GM19099 (cell line): ENCODE results near the gene MRPL54.

ENCODE experiments used
- POLR2A ChIP-seq: IDR thresholded peaks from 3 replicates; pipeline ENCODE4 v1.6.1; 2011; ENCODE audit warnings: low read depth; ENCODE audit not compliant: insufficient read length; ENCODE audit errors: extremely low read depth

MRPL54 gene

DNA sequence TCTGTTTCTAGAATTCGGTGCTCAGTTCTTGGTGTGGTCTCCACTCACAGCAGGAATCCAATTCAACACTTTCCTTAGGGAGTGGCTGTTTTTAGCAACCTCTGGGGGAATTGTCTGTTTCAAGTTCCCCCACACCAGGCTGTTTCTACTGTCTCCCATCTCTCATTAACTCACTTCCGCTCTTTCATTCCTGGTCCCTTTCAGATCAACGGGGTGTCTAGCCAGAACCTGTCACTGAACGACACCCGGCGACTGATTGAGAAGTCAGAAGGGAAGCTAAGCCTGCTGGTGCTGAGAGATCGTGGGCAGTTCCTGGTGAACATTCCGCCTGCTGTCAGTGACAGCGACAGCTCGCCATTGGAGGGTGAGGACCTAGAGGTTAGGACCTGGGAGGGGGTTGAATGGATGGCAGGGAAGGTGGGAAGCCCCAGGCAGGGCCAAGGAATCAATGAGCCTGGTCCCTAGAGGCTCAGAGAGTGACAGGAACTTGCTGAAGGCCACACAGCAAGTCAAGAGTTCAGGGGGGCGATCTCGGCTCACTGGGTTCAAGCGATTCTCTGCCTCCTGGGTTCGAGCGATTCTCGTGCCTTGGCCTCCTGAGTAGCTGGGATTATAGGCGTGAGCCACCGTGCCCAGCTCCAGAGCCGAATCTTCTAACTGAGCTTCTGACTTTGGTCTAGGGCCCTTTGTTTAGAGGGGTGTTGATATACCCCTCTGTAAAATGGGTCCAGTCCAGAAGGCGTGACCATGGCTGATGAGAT lies 28.8 kb upstream of the MRPL54 start:
- TF ChIP-seq POLR2A: no peak

DNA sequence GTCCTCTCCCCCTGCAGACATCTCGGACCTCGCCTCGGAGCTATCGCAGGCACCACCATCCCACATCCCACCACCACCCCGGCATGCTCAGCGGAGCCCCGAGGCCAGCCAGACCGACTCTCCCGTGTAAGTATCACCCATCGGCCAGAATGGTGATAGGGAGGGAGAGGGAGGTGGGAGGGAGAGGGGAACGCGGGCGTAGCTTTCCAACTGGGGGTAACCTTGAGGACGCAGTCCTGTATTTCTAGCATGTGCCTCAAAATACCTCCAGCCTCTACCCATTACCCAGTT lies 28.2 kb upstream of the MRPL54 start:
- no peak for TF ChIP-seq POLR2A

DNA sequence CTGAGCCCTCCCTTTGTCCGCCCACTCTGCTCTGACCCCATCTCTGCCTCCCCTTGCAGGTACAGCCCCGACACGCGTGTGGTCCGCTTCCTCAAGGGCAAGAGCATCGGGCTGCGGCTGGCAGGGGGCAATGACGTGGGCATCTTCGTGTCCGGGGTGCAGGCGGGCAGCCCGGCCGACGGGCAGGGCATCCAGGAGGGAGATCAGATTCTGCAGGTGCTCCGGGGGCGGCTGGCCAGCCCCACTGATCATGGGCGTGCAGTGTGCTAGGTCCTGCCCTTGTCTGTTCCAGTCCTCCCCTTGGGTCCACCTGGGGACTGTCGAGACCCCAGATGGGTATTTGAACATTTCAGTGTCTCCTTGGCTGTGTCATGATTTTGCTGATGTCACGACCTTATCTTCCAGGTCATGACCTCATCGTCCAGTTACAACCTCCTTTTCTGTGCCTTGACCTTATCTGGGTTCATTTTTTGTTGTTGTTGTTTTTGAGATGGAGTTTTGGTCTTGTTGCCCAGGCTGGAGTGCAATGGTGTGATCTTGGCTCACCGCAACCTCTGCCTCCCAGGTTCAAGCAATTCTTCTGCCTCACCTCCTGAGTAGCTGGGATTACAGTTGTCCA lies 26.3 kb upstream of the MRPL54 start:
- TF ChIP-seq POLR2A: no peak

GRCh38 chr19:3737487-3738205 lies 24.8 kb upstream of the MRPL54 start:
- no peak for TF ChIP-seq POLR2A

- TF ChIP-seq POLR2A: no peak
These were observed 23.8 kb upstream of the MRPL54 start for GRCh38 chr19:3738477-3739220.

DNA sequence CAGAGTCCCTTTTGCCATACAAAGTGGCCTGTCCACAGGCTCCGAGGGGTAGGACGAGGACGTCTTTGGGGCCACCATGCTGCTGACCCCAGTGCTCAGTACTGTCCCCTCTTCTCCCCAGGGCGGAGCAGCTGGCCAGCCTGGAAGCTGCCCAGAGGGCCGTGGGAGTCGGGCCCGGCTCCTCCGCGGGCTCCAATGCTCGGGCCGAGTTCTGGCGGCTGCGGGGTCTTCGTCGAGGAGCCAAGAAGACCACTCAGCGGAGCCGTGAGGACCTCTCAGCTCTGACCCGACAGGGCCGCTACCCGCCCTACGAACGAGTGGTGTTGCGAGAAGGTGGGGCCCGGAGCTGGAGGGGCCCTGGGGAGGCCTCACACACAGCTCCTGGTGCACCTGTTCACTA lies 22.1 kb upstream of the MRPL54 start:
- TF ChIP-seq POLR2A: no peak

GRCh38 chr19:3743486-3743885 lies 19.0 kb upstream of the MRPL54 start:
- TF ChIP-seq POLR2A: no peak

DNA sequence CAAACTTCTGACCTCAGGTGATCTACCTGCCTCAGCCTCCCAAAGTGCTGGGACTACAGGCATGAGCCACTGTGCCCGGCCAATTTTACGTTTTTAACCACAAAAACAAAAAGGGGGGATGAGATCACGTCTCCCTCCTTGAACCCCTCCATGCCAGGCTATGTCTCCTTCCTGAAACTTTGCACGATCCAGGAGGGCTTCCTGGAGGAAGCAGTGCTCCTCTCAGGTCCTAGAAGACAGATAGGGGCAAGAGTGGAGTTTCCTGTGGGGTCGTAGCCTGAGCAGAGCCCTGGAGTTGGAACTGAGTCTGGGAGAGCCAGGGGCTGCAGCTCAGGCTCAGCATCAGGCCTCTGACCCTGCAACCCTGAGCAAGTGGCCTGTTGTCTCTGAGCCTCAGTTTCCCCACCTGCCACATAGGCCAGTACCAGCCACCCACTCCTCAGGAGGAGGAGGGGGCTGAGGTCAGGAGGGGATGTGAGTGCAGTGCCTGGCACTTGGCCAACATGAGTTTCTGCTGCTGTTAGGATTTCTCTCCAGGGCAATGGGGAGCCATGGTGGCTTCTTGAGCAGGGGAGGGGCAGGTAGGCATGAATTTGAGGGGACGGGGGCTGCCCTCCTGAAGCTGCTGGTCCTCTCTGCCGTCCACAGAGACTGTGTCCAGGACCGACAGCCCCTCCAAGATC lies 17.0 kb upstream of the MRPL54 start:
- no peak for TF ChIP-seq POLR2A

- no peak for TF ChIP-seq POLR2A
These were observed 16.0 kb upstream of the MRPL54 start for GRCh38 chr19:3746371-3747056.

DNA sequence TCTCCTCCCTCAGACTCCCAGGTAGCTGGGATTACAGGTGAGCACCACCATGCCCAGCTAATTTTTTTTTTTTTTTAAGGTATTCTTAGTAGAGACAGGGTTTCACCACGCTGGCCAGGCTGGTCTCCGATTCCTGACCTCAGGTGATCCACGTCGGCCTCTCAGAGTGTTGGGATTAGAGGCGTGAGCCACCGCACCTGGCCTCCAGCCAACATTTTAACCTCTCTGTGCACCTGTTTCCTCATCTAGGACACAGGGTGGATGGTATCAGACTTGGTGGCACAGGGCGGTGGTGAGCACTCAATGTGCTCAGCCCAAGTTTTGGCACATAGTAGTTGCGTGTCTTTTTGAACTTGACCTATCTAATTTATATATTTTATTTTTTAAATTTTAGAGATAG lies 13.5 kb upstream of the MRPL54 start:
- TF ChIP-seq POLR2A: no peak

DNA sequence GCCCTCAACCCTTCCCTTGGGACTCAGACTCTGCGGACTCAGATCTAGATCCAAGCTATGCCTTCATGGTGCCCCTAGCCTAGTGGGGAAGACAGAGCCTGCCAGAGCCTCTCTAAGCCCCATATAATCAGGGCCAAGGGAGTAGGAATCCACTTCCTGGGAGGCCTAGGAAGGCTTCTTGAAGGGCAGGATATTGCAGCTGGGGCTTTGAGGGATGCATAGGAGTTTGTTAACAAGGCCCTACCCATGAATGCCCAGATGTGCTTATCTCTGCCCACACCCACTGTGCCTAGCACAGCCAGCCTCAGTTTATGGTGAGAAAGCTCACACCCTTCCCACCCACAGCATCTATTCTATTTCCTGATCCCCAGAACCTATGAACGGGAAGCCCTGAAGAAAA lies 12.3 kb upstream of the MRPL54 start:
- no peak for TF ChIP-seq POLR2A

DNA sequence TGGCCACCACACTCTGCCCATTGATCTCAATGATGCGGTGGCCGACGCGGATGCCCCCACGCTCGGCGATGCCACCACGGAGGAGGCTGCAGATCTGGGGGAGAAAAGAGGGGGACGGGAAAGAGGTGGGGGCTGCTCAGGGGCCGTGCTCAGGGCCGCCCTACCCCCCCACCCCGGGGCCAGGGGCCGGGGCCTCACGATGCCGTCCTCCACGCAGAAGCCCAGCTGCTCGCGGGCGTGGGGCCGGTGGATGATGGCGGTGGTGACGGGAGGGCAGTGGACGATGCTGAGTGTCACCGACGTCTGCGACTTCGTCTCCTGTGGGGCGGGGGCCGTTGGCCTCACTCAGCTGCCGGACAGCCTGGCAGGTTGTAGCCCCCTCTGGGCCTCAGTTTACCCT lies 11.2 kb upstream of the MRPL54 start:
- no peak for TF ChIP-seq POLR2A

- no peak for TF ChIP-seq POLR2A
These were observed 10.0 kb upstream of the MRPL54 start for GRCh38 chr19:3752492-3752891.

DNA sequence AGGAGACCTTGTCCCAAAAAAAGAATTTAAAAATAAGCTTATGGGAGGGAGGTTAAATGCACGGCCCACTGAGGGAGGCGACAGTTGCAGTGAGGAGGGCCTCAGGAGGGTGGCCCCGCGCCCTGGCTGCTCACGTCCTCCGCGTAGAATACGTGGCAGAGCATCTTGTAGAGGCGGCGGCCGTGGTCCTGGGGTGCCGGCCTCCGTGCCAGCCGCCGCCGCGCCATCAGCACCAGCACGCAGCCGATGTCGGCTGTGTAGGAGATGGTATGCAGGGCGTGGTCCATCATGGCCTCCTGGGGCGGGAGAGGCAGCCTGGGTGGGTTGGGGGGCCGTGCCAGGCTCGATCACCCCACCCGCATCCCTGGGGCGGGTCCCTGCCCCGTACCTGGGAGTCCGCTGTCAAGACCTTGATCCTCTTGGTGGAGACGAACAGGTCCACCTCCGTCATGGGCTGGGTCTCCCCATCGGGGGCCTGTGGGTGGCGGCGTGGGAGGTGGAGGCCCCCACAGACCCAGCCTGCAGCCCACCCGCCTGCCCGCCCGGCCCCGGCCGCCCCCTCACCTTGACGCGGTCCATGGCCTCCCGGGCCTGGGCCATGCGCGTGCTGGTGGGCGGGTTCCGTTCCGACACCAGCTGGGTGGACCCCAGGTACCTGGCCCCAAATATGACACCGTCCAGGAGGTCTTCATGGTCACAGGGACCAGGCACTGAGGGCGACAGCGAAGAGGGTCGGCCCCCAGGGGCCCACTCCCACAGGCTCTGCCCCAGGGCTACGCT lies 8.7 kb upstream of the MRPL54 start:
- TF ChIP-seq POLR2A: no peak
